ENCODE results near the gene VWA8.
A peak's percentile ranks its signal among the peaks of the same experiment; 100 is the strongest.

The VWA8 gene

GRCh38 chr13:41610404-41610803 lies 350.5 kb downstream of the VWA8 start:
- DNase-seq: no peak

DNA sequence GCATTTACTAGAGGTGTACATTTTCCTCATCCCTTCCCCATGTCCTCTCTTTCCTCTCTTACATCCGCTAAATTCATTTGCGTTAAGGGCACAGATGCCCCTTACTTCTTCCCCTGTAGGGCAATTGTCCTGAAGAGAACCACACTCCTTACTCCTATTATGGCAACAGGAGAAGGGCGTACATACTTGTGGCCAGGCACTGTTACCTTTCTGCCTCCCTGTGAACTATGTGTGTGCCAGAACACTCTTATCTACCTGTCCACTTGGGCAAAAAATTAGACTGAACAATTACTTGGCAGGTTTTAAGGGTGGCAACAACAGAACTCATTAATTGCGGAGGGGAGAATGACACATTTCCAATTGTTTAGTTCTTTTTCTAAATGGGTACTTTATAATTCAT lies 351.1 kb downstream of the VWA8 start:
- no peak for DNase-seq

DNA sequence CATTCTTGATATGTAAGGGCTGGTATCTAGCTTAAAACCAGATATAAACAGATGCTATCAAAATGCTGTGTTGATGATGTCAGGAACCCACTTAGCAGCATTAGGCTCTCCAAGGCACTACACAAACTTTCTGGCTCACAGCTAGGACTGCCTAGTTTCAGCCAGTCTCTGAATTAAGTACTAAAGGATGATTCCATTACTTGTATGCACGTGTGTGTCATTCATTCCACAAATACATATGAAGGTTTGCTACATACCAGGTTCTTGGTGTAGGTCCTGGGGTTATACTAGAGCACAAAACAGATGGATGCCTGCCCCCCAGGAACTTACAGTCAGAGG lies 352.1 kb downstream of the VWA8 start:
- no peak for DNase-seq

GRCh38 chr13:41608111-41608838 lies 352.6 kb downstream of the VWA8 start:
- no peak for DNase-seq

DNA sequence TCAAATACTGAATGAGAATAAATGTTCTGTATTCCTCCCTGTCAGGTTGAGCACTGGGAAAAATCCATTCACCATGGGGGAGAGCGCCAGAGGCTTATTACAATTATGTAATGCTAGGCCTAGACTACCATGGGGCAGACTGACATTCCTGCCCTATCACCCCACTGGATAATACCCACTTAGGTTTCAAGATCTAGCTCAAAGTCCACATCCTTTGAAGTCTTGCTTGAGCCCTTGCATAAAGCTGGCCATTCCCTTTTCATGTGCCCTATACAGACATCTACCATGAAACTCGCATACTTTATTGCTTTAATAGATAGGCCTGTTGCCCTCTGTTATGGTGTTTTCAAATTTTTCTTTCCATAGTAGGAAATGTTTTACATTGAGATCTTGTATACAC lies 354.3 kb downstream of the VWA8 start:
- no peak for DNase-seq

DNA sequence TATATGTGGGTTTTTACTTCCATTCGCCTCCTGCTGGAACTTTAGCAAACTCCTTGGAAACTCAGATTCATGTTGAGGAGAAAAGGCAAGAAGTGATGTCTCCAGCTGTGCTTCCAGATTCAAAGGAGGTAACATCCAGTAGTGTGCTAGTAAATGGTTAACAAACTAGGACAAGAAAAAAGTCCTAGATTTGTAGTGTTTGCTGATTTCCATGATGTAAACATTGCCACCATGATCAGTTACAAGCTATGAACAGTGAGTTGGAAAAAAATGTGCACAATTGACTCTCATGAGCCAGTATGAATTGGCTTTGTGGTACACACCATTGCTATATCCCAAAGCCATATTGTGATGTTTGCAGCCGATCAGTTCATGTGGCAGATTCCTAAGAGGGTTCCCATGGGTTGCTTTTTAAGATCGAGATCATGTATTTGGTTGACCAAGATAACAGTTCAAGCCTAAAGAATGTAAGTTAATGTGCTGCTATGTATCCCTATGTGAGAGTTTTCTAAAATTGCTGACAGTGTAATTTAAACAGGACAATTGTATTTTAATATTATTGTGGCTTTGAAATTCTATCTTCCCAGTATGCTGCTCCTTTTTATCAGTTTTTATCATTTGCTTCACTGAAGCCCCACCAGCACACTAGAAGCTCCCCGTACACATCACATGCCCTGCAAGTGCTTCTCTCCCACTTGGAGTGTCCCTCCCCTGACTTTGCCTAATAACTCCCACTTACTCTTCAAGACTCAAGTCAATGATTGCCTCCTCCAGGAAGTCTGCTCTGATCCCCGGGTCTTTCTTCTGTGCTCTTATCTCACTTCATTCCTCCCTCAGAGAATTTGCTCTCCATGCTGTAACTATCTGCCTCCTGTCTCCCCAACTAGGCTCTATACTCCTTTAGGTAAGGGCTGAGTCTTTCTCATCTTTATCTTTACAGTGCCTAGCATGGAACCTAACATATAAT lies 355.3 kb downstream of the VWA8 start:
- DNase-seq: no peak

GRCh38 chr13:41603917-41604316 lies 357.0 kb downstream of the VWA8 start:
- DNase-seq: no peak

GRCh38 chr13:41601718-41602445 lies 359.0 kb downstream of the VWA8 start:
- DNase-seq: no peak

- no peak for DNase-seq
Observed at GRCh38 chr13:41599619-41600018, 361.3 kb downstream of the VWA8 start.

DNA sequence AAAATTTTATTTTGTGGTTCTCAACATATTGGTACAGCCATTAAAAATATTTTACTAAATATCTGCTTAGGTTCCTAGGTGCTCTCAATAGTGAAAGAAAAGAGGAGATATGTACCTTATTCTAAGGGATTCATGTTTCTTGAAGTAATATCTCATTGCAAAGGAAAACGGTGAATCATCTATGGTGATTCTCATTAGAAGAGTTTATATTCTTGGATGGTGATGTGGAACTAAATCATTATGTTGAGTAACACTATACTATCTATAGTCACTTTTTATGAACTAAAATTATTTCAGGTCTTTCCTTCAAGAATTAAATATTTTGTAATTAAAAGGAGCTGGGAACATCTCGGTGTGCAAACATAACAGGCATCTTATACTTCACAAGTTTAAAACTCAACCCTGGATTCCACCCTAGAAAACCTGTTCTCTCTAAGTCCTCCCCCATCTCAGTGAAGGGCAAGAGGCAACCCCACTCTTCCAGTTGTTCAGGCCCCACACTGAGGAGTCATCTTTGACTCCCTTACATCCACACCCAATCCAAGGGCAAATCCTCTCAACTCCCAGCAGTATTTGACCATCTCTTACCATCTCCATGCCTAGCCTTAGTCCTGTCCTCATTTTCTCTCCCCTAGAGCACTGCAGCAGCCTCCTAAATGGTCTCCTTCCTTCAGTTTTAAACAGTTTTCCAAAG lies 363.4 kb downstream of the VWA8 start:
- DNase-seq: no peak

DNA sequence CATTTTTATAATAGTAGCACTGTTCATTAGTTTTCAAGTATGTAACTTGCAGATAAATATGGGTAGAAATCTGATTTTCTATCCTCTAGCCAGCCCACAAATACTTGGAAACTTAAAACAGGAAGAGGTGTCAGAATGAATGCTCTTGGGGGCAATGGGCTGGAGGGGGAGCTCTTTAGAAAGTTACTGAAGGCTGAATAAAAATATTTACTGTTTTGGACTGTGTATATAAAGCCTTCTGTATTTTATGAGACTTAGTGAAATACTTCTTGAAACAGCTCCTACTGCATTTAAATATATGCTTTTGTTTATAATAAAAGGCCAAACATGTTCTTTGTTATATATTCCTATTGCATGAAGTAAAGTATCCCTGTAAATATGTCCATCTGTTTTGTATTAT lies 364.7 kb downstream of the VWA8 start:
- DNase-seq: no peak

DNA sequence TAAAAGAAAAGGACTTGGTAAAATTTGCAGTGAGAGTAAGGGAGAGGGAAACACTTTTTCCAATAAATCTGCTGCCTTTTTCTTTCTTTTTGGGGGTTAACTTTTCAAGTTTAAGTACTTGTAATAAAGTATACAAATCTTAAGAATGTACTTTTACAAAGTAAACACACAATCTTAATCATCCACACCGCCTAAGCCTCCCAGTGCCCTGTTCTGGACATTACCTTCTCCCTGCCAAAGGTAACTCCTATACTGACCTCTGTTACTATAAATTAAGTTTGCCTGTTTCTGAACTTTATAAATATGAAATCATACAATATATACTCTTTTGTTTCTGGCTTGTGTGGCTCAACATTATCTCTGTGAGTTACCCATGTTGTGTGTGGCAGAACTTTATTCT lies 365.6 kb downstream of the VWA8 start:
- no peak for DNase-seq

GRCh38 chr13:41590643-41591042 lies 370.3 kb downstream of the VWA8 start:
- DNase-seq: no peak

- no peak for DNase-seq
Observed at GRCh38 chr13:41590122-41590521, 370.8 kb downstream of the VWA8 start.

DNA sequence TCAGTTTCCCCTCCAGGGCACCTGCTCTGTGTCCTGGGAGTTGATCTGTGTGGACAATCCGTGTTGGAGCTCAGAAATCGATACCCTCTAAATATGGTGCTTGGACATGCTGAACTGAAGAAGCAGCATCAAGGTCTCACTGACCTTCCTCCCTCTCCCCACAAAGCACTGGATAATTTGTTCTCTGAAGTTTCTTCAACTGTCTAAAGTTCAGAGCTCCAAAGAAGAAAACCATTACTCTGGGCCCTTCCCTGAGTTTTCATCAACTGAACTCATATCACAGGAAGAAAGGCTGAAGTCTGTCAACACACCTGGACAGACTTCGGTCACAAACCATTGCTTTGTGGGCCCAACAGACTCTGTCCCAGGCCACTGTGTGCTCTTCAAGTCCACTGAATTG lies 371.5 kb downstream of the VWA8 start:
- DNase-seq: no peak

GRCh38 chr13:41588899-41589298 lies 372.0 kb downstream of the VWA8 start:
- peak; percentile 3 to 63 for DNase-seq

GRCh38 chr13:41588448-41588847 lies 372.5 kb downstream of the VWA8 start:
- no peak for DNase-seq

DNA sequence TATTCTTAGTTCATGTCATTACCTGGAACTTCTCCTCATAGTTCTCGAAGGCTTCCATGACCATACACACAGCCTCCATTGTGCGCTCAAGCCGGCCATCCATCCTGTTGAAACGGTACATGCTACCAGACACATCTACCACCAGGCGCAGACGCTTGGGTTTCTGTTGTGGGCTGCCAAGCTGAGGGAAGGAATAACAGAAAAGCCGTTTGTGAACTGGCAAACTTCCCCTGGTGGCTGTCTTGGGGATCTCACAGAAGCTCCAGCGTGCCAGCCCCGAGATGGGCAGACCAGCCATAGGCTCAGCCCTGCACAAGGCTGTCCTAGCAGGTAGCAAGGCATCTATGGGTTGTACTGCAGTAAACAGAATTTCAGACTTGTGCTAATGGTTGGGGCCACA lies 373.4 kb downstream of the VWA8 start:
- peak; percentile 26 to 34 for DNase-seq

DNA sequence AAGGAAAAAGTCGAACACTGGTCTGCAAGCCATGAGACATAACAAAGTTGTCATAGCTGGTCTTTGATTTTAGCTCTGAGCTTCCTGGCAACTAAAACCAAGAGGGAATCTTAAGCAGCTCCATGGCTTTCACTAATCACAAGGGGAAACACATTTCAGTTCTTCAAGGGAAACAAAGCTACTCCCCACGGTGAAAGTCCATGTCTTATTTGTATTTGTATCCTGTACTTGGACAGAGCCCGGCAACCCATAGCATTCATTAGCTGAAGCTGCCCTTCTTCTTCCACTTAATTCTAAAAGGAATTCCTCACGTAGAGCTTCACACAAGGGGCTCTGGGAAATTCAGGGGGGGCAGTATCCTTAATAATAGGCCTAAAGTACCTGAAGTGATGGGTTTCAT lies 374.7 kb downstream of the VWA8 start:
- no peak for DNase-seq

- no peak for DNase-seq
Observed at GRCh38 chr13:41582027-41582463, 378.9 kb downstream of the VWA8 start.

GRCh38 chr13:41580345-41580744 lies 380.6 kb downstream of the VWA8 start:
- no peak for DNase-seq

DNA sequence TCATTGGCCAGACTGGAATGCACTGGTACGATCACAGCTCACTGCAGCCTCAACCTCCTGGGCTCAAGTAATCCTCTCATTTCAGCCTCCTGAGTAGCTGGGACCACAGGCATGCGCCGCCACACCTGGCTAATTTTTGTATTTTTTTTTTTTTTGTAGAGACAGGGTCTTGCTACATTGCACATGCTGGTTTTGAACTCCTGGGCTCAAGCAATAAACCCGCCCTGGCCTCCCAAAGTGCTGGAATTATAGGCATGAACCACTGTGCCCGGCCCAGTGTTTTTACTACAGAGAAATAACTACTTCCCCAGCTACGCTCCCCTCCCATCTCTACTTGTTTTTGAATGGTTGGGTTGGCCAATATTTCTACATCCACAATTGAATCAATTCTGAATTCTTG lies 381.0 kb downstream of the VWA8 start:
- DNase-seq: no peak

GRCh38 chr13:41579168-41579567 lies 381.7 kb downstream of the VWA8 start:
- DNase-seq: no peak

All from CD4-positive, alpha-beta T cell treated with Interleukin-4 for 1 hour (primary cell).